ENCODE measurements around the gene TCF7.

The TCF7 gene

GRCh38 chr5:134088291-134088690 lies 26.2 kb upstream of the TCF7 start:
- TF ChIP-seq CTCF (IDR thresholded peaks at IDR 0.05; ENCODE audit: insufficient read depth, low read length, missing control alignments) = no peak
- CTCF ChIA-PET = interaction anchor here (1.1 to 3.6 kb wide), 5 partner anchors 12 to 57 kb away, joined by 3 to 28 read pairs (median 5); no protein-coding TSS in a partner anchor
- H3K4me3 ChIP-seq (ENCODE audit: low read depth, low read length) = no peak overlapping the region
- POLR2A ChIA-PET = no interaction called here
- DNase-seq (ENCODE audit: low read depth, low spot score) = no peak

- DNase-seq (ENCODE audit: low read depth, low spot score) = no peak
- no peak for TF ChIP-seq CTCF (IDR thresholded peaks at IDR 0.05; ENCODE audit: insufficient read depth, low read length, missing control alignments)
- POLR2A ChIA-PET = interaction anchor here (1.0 kb wide), 1 partner anchor 84 kb away, joined by 3 read pairs; no protein-coding TSS in a partner anchor
- H3K4me3 ChIP-seq (ENCODE audit: low read depth, low read length) = no peak overlapping the region
- CTCF ChIA-PET = interaction anchor here (0.7 to 3.6 kb wide), 6 partner anchors 11 to 57 kb away, joined by 3 to 28 read pairs (median 5); no protein-coding TSS in a partner anchor
These were observed 25.4 kb upstream of the TCF7 start for GRCh38 chr5:134088994-134089560.

- no peak for TF ChIP-seq CTCF (IDR thresholded peaks at IDR 0.05; ENCODE audit: insufficient read depth, low read length, missing control alignments)
- CTCF ChIA-PET = interaction anchor here (0.7 to 3.6 kb wide), 3 partner anchors 10 to 51 kb away, joined by 3 to 28 read pairs (median 11); no protein-coding TSS in a partner anchor
- H3K4me3 ChIP-seq (ENCODE audit: low read depth, low read length) = no peak overlapping the region
- DNase-seq (ENCODE audit: low read depth, low spot score) = no peak
- POLR2A ChIA-PET = no interaction called here
These were observed 24.0 kb upstream of the TCF7 start for GRCh38 chr5:134090522-134090921.

GRCh38 chr5:134091626-134092121 lies 22.8 kb upstream of the TCF7 start:
- TF ChIP-seq CTCF (IDR thresholded peaks at IDR 0.05; ENCODE audit: insufficient read depth, low read length, missing control alignments) = no peak
- no peak for DNase-seq (ENCODE audit: low read depth, low spot score)
- no peak overlapping the region for H3K4me3 ChIP-seq (ENCODE audit: low read depth, low read length)
- CTCF ChIA-PET = interaction anchor here (1.9 kb wide), 1 partner anchor 10 kb away, joined by 11 read pairs; no protein-coding TSS in a partner anchor
- POLR2A ChIA-PET = no interaction called here

GRCh38 chr5:134092875-134093274 lies 21.6 kb upstream of the TCF7 start:
- no peak for TF ChIP-seq CTCF (IDR thresholded peaks at IDR 0.05; ENCODE audit: insufficient read depth, low read length, missing control alignments)

GRCh38 chr5:134093351-134093750 lies 21.1 kb upstream of the TCF7 start:
- no peak for DNase-seq (ENCODE audit: low read depth, low spot score)
- no peak overlapping the region for H3K4me3 ChIP-seq (ENCODE audit: low read depth, low read length)
- TF ChIP-seq CTCF (IDR thresholded peaks at IDR 0.05; ENCODE audit: insufficient read depth, low read length, missing control alignments) = no peak
- CTCF ChIA-PET = interaction anchor here (1.2 to 1.9 kb wide), 2 partner anchors 8 to 54 kb away, joined by 4 to 11 read pairs; no protein-coding TSS in a partner anchor
- POLR2A ChIA-PET = no interaction called here

More at GRCh38 chr5:134092875-134093274, 21.6 kb upstream of the TCF7 start:
- ChIA-PET CTCF (interaction anchor here (1.9 kb wide), 1 partner anchor 9 kb away, joined by 11 read pairs; no protein-coding TSS in a partner anchor), POLR2A (no interaction called here)
- no peak overlapping the region for H3K4me3 ChIP-seq (ENCODE audit: low read depth, low read length)
- no peak for DNase-seq (ENCODE audit: low read depth, low spot score)
